Neural progenitor cell (in vitro differentiated cells): Measurements from ENCODE around the gene CPHXL. TPM values are rescaled to one million over a fixed set of nuclear protein-coding genes. Genes with fewer than 3 reads are reported as not detected.
A peak's percentile ranks its signal among the peaks of the same experiment; 100 is the strongest.

Experiments used
- DNase-seq: peaks from one replicate; pipeline ENCODE4 v3.0.0-alpha.2; 2016; ENCODE audit warnings: low spot score
- H2AFZ ChIP-seq: fragments of 200-600 bp; sonication (generic); replicated peaks from 2 replicates; pipeline ENCODE4 v1.6.1; 2016; ENCODE audit warnings: antibody characterized with exemption
- H3F3A ChIP-seq: fragments of 200-600 bp; sonication (generic); 2 replicates; pipeline ENCODE4 v1.6.1; 2016; ENCODE audit warnings: antibody characterized with exemption, low read depth
- H3K27ac ChIP-seq: fragments of 200-600 bp; sonication (generic); 2 replicates; pipeline ENCODE4 v1.5.1; 2016; ENCODE audit warnings: mild to moderate bottlenecking
- H3K27me3 ChIP-seq: fragments of 200-600 bp; sonication (generic); 2 replicates; pipeline ENCODE4 v1.6.1; 2016; ENCODE audit warnings: mild to moderate bottlenecking, moderate library complexity
- H3K36me3 ChIP-seq: fragments of 200-600 bp; sonication (generic); 2 replicates; pipeline ENCODE4 v1.5.1; 2016
- H3K4me1 ChIP-seq: fragments of 200-600 bp; sonication (generic); 2 replicates; pipeline ENCODE4 v1.6.1; 2016; ENCODE audit warnings: mixed run types
- H3K4me2 ChIP-seq: fragments of 200-600 bp; sonication (generic); 2 replicates; pipeline ENCODE4 v1.6.1; 2016
- H3K4me3 ChIP-seq: fragments of 200-600 bp; sonication (generic); 2 replicates; pipeline ENCODE4 v1.5.1; 2016
- H3K79me2 ChIP-seq: fragments of 200-600 bp; sonication (generic); 2 replicates; pipeline ENCODE4 v1.6.1; 2016; ENCODE audit warnings: low read depth
- H3K9ac ChIP-seq: fragments of 200-600 bp; sonication (generic); 2 replicates; pipeline ENCODE4 v1.6.1; 2016
- H3K9me3 ChIP-seq: fragments of 200-600 bp; sonication (generic); 2 replicates; pipeline ENCODE4 v1.5.1; 2016; ENCODE audit warnings: low read depth
- H4K20me1 ChIP-seq: fragments of 200-600 bp; sonication (generic); 2 replicates; pipeline ENCODE4 v1.6.1; 2016; ENCODE audit warnings: low read depth
- H3K27ac Mint-ChIP-seq: 3 replicates; pipeline ENCODE4 v1.8.0; 2021; ENCODE audit warnings: mixed read lengths
- H3K27me3 Mint-ChIP-seq: 2 replicates; pipeline ENCODE4 v1.8.0; 2022; ENCODE audit warnings: low read depth, mild to moderate bottlenecking, inconsistent platforms, moderate library complexity, mixed read lengths; ENCODE audit not compliant: insufficient read depth
- H3K36me3 Mint-ChIP-seq: 3 replicates; pipeline ENCODE4 v1.8.0; 2021; ENCODE audit warnings: mixed read lengths
- H3K4me1 Mint-ChIP-seq: 3 replicates; pipeline ENCODE4 v1.8.0; 2021; ENCODE audit warnings: mixed read lengths
- H3K4me3 Mint-ChIP-seq: 3 replicates; pipeline ENCODE4 v1.8.0; 2021; ENCODE audit warnings: mild to moderate bottlenecking, moderate library complexity, mixed read lengths
- H3K9me3 Mint-ChIP-seq: 3 replicates; pipeline ENCODE4 v1.8.0; 2020; ENCODE audit warnings: mixed read lengths
- EZH2 ChIP-seq: fragments of 200-600 bp; sonication (generic); IDR thresholded peaks from 2 replicates; pipeline ENCODE4 v1.6.1; 2017; ENCODE audit warnings: antibody characterized with exemption, mild to moderate bottlenecking, moderate library complexity
- EZH2phosphoT487 ChIP-seq: fragments of 200-600 bp; sonication (generic); IDR thresholded peaks from 2 replicates; pipeline ENCODE4 v1.6.1; 2017; ENCODE audit warnings: antibody characterized with exemption
- total RNA-seq: library from RNA; depleted of rRNA; stranded (reverse); fragments of >200 nt; gene quantifications from 2 replicates; pipeline ENCODE4 v1.2.3, GENCODE V29; 2015; ENCODE audit warnings: low replicate concordance
- TF ChIP-seq, protein P1 (sequence below): fragments of 200-600 bp; sonication (generic); IDR thresholded peaks from 2 replicates; pipeline ENCODE4 v1.5.1; 2017; ENCODE audit warnings: antibody characterized with exemption, mild to moderate bottlenecking

CPHXL gene
- total RNA-seq, 1 donor from 2014 or later, result not detected

DNA sequence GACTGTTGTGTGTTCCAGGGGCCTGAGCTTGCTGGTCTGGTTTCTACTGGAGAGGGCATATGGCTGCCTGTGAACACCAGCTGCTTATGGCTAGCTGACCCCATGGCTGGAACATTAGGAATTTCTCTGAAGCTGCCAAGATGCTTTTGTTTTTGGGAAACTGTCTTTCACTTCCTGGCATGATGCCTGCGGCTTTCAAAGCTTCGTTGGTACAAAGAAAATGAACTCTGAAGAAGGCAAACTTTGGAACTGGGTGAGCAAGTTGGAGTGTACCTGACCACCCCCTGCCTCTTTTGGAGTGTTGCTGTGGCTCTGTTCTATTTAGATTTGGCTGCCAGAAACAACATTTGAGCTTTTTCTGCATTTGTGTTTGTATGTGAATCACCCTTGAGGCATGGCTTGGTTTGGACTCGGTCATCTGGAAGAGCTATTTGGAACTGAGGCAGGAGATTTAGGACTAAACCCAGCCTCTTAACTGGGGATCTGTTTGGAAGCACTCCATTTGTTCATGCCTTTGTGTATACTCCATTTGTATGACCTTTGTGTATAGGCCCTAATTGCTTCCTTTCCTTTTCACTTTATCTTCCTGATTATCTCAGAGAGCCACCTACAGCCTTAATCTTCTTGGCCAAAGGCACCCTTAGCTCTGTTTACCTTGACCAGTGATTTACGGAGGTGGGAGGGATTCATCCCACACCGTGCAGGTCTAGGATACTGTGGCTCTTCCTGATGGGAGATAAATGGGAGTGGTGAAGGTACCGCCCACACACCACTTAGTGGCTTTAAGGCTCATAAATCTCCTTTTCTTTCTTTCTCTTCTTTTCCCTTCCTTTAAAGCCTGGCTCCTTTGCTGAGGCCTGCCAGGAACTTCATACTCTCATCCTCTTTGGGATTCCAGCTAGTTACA lies 7.3 kb upstream of the CPHXL start:
- Histone ChIP-seq H3F3A (peaks cover 20% of the 10 kb centered on the region), H3K27ac (peak overlapping the region; percentile 49), H4K20me1 (no peaks in the 10 kb centered on the region), H3K27me3 (no peaks in the 10 kb centered on the region), H3K9me3 (no peaks in the 10 kb centered on the region), H3K4me1 (peaks cover 19% of the 10 kb centered on the region), H3K4me3 (no peak overlapping the region), H3K79me2 (no peaks in the 10 kb centered on the region), H2AFZ (no peak overlapping the region), H3K4me2 (peak overlapping the region; percentile 52), H3K9ac (no peak overlapping the region), H3K36me3 (no peaks in the 10 kb centered on the region)
- H3K9me3 Mint-ChIP-seq, result peaks cover 5% of the 10 kb centered on the region
- peaks cover 6% of the 10 kb centered on the region for H3K27me3 Mint-ChIP-seq
- TF ChIP-seq, protein P1, sequence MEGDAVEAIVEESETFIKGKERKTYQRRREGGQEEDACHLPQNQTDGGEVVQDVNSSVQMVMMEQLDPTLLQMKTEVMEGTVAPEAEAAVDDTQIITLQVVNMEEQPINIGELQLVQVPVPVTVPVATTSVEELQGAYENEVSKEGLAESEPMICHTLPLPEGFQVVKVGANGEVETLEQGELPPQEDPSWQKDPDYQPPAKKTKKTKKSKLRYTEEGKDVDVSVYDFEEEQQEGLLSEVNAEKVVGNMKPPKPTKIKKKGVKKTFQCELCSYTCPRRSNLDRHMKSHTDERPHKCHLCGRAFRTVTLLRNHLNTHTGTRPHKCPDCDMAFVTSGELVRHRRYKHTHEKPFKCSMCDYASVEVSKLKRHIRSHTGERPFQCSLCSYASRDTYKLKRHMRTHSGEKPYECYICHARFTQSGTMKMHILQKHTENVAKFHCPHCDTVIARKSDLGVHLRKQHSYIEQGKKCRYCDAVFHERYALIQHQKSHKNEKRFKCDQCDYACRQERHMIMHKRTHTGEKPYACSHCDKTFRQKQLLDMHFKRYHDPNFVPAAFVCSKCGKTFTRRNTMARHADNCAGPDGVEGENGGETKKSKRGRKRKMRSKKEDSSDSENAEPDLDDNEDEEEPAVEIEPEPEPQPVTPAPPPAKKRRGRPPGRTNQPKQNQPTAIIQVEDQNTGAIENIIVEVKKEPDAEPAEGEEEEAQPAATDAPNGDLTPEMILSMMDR, result no peak
- TF ChIP-seq EZH2 (no peak), EZH2phosphoT487 (no peak)
- no peak overlapping the region for H3K27ac Mint-ChIP-seq
- DNase-seq, result peak; percentile 64
- no peak overlapping the region for H3K4me3 Mint-ChIP-seq
- no peaks in the 10 kb centered on the region for H3K36me3 Mint-ChIP-seq
- H3K4me1 Mint-ChIP-seq, result peaks cover 6% of the 10 kb centered on the region

DNA sequence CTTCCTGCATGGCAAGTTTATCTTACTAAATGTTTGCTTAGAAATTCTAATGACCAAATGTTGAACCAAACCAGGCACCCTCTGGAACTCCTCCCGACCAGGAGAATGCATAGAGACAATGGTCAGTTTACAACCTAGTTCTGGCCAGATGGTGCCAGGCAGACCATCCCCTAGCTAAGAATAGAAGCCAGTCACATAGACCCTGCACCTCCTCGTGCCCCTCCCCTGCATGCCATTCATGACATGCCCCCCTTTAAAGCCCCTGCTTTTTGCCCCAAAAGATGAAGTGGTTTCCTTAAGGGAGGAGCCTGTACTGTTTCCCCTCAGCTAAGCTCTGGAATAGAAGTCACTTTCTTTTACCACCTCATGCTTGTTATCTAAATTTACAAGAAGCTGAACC lies 6.6 kb upstream of the CPHXL start:
- H3K4me1 Mint-ChIP-seq, result peaks cover 6% of the 10 kb centered on the region
- H3K27ac ChIP-seq, result no peak overlapping the region
- H3K27me3 Mint-ChIP-seq, result peaks cover 6% of the 10 kb centered on the region
- H3K9me3 Mint-ChIP-seq, result peaks cover 1% of the 10 kb centered on the region
- no peaks in the 10 kb centered on the region for H3K36me3 ChIP-seq
- peaks cover 19% of the 10 kb centered on the region for H3K4me1 ChIP-seq
- no peak overlapping the region for H3K4me3 ChIP-seq
- H3K4me3 Mint-ChIP-seq, result no peak overlapping the region
- H3K4me2 ChIP-seq, result peak overlapping the region; percentile 52
- H3K36me3 Mint-ChIP-seq, result no peaks in the 10 kb centered on the region
- H3F3A ChIP-seq, result peaks cover 20% of the 10 kb centered on the region
- H3K9ac ChIP-seq, result no peak overlapping the region
- no peaks in the 10 kb centered on the region for H4K20me1 ChIP-seq
- H2AFZ ChIP-seq, result no peak overlapping the region
- no peak for DNase-seq
- H3K79me2 ChIP-seq, result no peaks in the 10 kb centered on the region
- no peaks in the 10 kb centered on the region for H3K9me3 ChIP-seq
- H3K27ac Mint-ChIP-seq, result no peak overlapping the region
- H3K27me3 ChIP-seq, result no peaks in the 10 kb centered on the region
- TF ChIP-seq EZH2phosphoT487, result no peak
- TF ChIP-seq EZH2, result no peak
- TF ChIP-seq, protein P1, result no peak

DNA sequence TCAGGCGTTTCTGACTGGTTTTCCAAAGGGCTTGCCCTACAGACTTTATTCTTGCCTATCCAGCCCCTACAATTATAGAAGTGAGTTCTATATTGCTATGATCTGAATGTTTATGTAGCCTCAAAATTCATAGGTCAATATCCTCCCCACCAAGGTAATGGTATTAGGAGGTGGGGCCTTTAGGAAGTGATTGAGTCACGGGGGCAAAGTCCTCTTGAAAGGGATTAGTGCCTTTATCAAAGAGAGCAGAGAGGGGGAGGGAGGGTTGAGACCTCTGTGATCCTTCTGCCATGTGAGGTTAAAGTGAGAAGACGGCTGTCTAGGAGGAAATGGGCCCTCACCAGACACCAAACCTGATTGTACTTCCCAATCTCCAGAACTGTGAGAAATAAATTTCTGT lies 931 bp upstream of the CPHXL start:
- TF ChIP-seq EZH2 (no peak), EZH2phosphoT487 (no peak)
- TF ChIP-seq, protein P1, result no peak
- Histone ChIP-seq H4K20me1 (no peaks in the 10 kb centered on the region), H2AFZ (no peak overlapping the region), H3K27me3 (no peaks in the 10 kb centered on the region), H3K36me3 (no peaks in the 10 kb centered on the region), H3K9ac (no peak overlapping the region), H3K4me3 (no peak overlapping the region), H3K4me1 (no peaks in the 10 kb centered on the region), H3K9me3 (no peaks in the 10 kb centered on the region), H3K79me2 (no peaks in the 10 kb centered on the region), H3K4me2 (no peak overlapping the region), H3K27ac (no peak overlapping the region), H3F3A (no peaks in the 10 kb centered on the region)
- no peaks in the 10 kb centered on the region for H3K9me3 Mint-ChIP-seq
- no peaks in the 10 kb centered on the region for H3K36me3 Mint-ChIP-seq
- H3K27ac Mint-ChIP-seq, result no peak overlapping the region
- no peaks in the 10 kb centered on the region for H3K4me1 Mint-ChIP-seq
- peaks cover 4% of the 10 kb centered on the region for H3K27me3 Mint-ChIP-seq
- no peak for DNase-seq
- H3K4me3 Mint-ChIP-seq, result no peak overlapping the region
